ENCODE data around the gene PRR29.
"Not testable (repeated sequence)": the region's sequence is repeated elsewhere in the genome, so short reads cannot be mapped to it uniquely, and the experiment has no call there.

Gene PRR29

DNA sequence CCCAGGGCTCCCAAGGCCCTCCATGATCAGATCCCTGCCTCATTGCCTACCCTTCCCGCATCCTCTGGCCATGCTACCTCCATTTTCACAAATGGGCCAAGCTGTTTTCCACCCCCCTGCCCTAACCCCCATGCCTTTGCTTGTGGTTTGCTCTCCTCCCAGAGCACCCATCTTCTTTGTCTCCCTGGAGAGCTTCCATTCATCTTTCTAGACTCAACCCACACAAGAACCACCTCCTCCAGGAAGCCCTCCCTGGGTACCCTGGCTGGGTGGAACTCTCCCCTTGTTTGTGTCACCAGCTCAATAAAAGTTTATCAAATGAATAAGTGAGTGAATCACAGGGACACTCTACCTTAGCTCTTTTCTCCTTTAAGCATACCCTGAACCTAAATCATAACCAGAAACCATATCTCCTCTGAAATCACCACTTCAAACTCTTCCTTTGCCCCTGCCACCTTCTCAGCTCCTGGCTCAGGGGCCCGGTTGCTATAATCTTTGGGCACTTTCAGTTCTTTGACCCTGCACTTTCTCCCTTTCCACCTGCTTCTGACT, 22.5 kb upstream of the PRR29 start:
- H3K36me3 ChIP-seq (ENCODE audit: control insufficient read depth, insufficient read depth, low read length) = no peaks in the 10 kb centered on the region
- peaks cover 3% of the 10 kb centered on the region; the same call in 1 of the 2 replicates for H3K27me3 ChIP-seq (ENCODE audit: control insufficient read depth, insufficient read depth, low read length)
- H3K4me1 ChIP-seq (ENCODE audit: control insufficient read depth, insufficient read depth, low read length) = peaks cover 8% of the 10 kb centered on the region; the same call in 1 of the 2 replicates
- no peak overlapping the region for H3K27ac ChIP-seq (ENCODE audit: low read depth, low read length)
- H3K9me3 ChIP-seq (ENCODE audit: control insufficient read depth, insufficient read depth, low read depth, low read length) = no peaks in the 10 kb centered on the region
- no peak overlapping the region for H3K9ac ChIP-seq (ENCODE audit: low read length)
- H3K4me3 ChIP-seq (ENCODE audit: low read depth, low read length) = no peak overlapping the region

- Histone ChIP-seq H3K4me1 (ENCODE audit: control insufficient read depth, insufficient read depth, low read length) (peaks cover 8% of the 10 kb centered on the region; the same call in 1 of the 2 replicates), H3K27me3 (ENCODE audit: control insufficient read depth, insufficient read depth, low read length) (peaks cover 3% of the 10 kb centered on the region; the same call in 1 of the 2 replicates), H3K9me3 (ENCODE audit: control insufficient read depth, insufficient read depth, low read depth, low read length) (peaks cover 1% of the 10 kb centered on the region), H3K9ac (ENCODE audit: low read length) (no peak overlapping the region), H3K36me3 (ENCODE audit: control insufficient read depth, insufficient read depth, low read length) (no peaks in the 10 kb centered on the region), H3K4me3 (ENCODE audit: low read depth, low read length) (no peak overlapping the region), H3K27ac (ENCODE audit: low read depth, low read length) (no peak overlapping the region)
These were observed 21.4 kb upstream of the PRR29 start for GRCh38 chr17:63976702-63977101.

DNA sequence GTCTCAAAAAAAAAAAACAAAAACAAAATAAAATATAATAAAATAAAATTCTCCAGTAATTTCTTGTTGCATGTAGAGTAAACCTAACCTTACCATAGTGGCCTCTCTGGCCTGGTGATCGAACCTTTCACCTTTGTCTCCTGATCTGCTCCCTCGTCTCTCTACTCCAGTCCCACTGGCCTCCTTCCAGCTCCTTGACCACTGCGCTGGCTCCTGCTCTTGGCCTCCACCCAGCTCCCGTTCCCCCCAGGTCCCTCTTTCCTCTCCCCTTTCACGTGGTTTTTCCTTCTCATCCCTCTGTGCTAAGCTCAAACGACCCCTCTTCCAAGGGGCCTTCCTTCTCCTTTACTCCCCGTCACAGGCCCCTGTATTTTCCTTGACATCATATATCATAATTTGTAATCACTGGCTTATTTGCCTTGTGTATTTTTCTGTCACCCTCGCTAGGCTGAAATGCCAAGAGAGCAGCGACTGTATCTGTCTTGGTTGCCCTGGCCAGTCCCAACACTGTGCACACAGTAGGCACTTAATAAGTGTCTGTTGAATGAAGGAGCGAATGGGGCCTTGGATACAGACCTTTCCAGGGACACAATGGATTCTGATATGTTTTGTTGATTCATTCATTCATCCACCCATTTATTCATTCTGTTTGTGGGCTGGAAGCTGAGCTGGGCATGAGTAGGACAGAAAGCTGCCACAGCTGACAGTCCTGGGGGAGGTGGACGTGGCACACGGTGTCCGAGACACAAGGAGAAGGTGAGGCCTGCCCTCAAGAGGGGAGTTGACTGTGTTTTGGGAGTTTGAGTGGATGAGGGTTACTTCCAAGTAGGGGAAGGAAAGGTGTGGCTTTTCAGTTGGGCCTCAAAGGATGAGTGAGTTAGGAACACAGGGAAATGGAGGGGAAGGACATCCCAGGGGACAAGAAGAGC, 19.6 kb upstream of the PRR29 start:
- Histone ChIP-seq H3K9me3 (ENCODE audit: control insufficient read depth, insufficient read depth, low read depth, low read length) (peaks cover 15% of the 10 kb centered on the region), H3K27ac (ENCODE audit: low read depth, low read length) (no peak overlapping the region), H3K9ac (ENCODE audit: low read length) (no peak overlapping the region), H3K27me3 (ENCODE audit: control insufficient read depth, insufficient read depth, low read length) (peaks cover 3% of the 10 kb centered on the region; the same call in 1 of the 2 replicates), H3K4me3 (ENCODE audit: low read depth, low read length) (no peak overlapping the region), H3K36me3 (ENCODE audit: control insufficient read depth, insufficient read depth, low read length) (no peaks in the 10 kb centered on the region), H3K4me1 (ENCODE audit: control insufficient read depth, insufficient read depth, low read length) (peaks cover 8% of the 10 kb centered on the region; the same call in 1 of the 2 replicates)

- H3K4me1 ChIP-seq (ENCODE audit: control insufficient read depth, insufficient read depth, low read length); H3K9ac ChIP-seq (ENCODE audit: low read length); H3K27ac ChIP-seq (ENCODE audit: low read depth, low read length); H3K36me3 ChIP-seq (ENCODE audit: control insufficient read depth, insufficient read depth, low read length); H3K4me3 ChIP-seq (ENCODE audit: low read depth, low read length); H3K27me3 ChIP-seq (ENCODE audit: control insufficient read depth, insufficient read depth, low read length): not testable (repeated sequence)
- H3K9me3 ChIP-seq (ENCODE audit: control insufficient read depth, insufficient read depth, low read depth, low read length) = peaks cover 15% of the 10 kb centered on the region
These were observed 15.5 kb upstream of the PRR29 start for GRCh38 chr17:63982641-63983040.

DNA sequence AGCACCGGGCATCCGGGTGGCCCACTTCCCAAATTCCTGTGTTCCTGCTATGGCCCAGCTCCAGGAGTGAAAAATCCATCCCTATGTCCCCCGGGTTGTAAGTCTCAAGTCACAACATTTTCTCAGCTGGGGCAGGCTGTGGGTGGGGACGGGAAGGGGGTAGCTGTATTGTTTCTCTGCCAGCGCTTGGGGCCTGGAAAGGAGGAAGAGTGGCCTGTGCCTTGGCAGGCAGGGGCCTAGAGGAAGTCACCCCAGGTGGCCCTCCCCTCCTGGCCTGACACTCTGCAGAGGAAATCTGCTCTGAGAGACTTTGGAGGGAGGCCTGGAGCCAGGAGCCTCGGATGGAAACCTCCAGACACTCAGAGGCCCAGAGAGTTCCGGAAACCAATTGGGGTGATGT, 14.8 kb upstream of the PRR29 start:
- H3K4me3 ChIP-seq (ENCODE audit: low read depth, low read length) = no peak overlapping the region
- no peak overlapping the region for H3K9ac ChIP-seq (ENCODE audit: low read length)
- H3K27ac ChIP-seq (ENCODE audit: low read depth, low read length) = no peak overlapping the region
- no peaks in the 10 kb centered on the region for H3K27me3 ChIP-seq (ENCODE audit: control insufficient read depth, insufficient read depth, low read length)
- no peaks in the 10 kb centered on the region for H3K36me3 ChIP-seq (ENCODE audit: control insufficient read depth, insufficient read depth, low read length)
- H3K9me3 ChIP-seq (ENCODE audit: control insufficient read depth, insufficient read depth, low read depth, low read length) = peaks cover 15% of the 10 kb centered on the region
- peaks cover 10% of the 10 kb centered on the region; the same call in 1 of the 2 replicates for H3K4me1 ChIP-seq (ENCODE audit: control insufficient read depth, insufficient read depth, low read length)

DNA sequence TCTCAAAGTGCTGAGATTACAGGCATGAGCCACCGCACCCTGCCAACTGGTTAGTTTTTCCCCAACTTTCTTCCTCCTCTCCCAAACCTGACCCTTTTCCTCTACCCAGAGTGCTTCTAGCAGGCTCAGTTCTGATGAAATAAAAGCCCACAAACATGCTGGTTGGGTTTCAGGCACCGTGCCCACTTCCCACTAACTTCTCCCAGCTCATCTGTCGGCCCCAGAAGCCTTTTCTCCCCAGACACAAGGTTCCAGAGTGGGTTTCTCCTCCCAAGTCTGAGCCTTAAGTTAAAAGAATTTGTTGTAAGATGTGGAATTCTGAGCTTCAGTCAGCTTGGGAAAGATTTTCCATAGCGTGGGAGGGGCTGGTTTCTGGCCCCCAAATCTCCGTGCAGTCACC, 13.9 kb upstream of the PRR29 start:
- Histone ChIP-seq H3K9ac (ENCODE audit: low read length) (no peak overlapping the region), H3K4me1 (ENCODE audit: control insufficient read depth, insufficient read depth, low read length) (peaks cover 15% of the 10 kb centered on the region), H3K9me3 (ENCODE audit: control insufficient read depth, insufficient read depth, low read depth, low read length) (peaks cover 15% of the 10 kb centered on the region), H3K4me3 (ENCODE audit: low read depth, low read length) (no peak overlapping the region), H3K27me3 (ENCODE audit: control insufficient read depth, insufficient read depth, low read length) (no peaks in the 10 kb centered on the region), H3K36me3 (ENCODE audit: control insufficient read depth, insufficient read depth, low read length) (no peaks in the 10 kb centered on the region), H3K27ac (ENCODE audit: low read depth, low read length) (no peak overlapping the region)

GRCh38 chr17:63984651-63985386, 13.3 kb upstream of the PRR29 start:
- Histone ChIP-seq H3K9me3 (ENCODE audit: control insufficient read depth, insufficient read depth, low read depth, low read length) (peaks cover 15% of the 10 kb centered on the region), H3K9ac (ENCODE audit: low read length) (no peak overlapping the region), H3K27me3 (ENCODE audit: control insufficient read depth, insufficient read depth, low read length) (no peaks in the 10 kb centered on the region; the same call in 1 of the 2 replicates), H3K4me3 (ENCODE audit: low read depth, low read length) (no peak overlapping the region), H3K36me3 (ENCODE audit: control insufficient read depth, insufficient read depth, low read length) (no peaks in the 10 kb centered on the region), H3K27ac (ENCODE audit: low read depth, low read length) (no peak overlapping the region), H3K4me1 (ENCODE audit: control insufficient read depth, insufficient read depth, low read length) (peaks cover 21% of the 10 kb centered on the region)

GRCh38 chr17:63985387-63986140, 12.6 kb upstream of the PRR29 start:
- no peak overlapping the region for H3K9ac ChIP-seq (ENCODE audit: low read length)
- no peaks in the 10 kb centered on the region for H3K36me3 ChIP-seq (ENCODE audit: control insufficient read depth, insufficient read depth, low read length)
- no peak overlapping the region for H3K27ac ChIP-seq (ENCODE audit: low read depth, low read length)
- H3K9me3 ChIP-seq (ENCODE audit: control insufficient read depth, insufficient read depth, low read depth, low read length) = peaks cover 15% of the 10 kb centered on the region
- H3K27me3 ChIP-seq (ENCODE audit: control insufficient read depth, insufficient read depth, low read length) = peaks cover under 1% of the 10 kb centered on the region; the same call in 1 of the 2 replicates
- H3K4me1 ChIP-seq (ENCODE audit: control insufficient read depth, insufficient read depth, low read length) = peaks cover 24% of the 10 kb centered on the region
- no peak overlapping the region for H3K4me3 ChIP-seq (ENCODE audit: low read depth, low read length)

DNA sequence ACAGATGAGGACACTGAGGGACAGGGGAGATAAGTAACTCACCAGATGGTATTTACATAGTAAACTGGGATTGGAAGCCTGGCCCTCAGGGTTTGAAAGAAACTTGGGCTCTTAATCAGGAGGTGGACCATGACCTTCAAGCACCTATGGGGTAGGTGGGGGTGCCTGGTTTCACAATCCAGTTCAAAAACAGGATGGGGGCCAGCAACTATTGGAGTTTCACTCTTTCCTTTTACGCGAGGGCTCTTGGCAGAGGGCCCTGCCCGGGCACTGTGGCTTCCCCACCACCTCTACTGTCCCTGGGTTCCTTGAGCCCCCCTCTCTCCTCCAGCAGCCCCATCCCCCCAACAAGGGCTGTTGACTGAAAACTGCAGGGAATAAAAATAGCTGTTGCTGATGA, 11.3 kb upstream of the PRR29 start:
- no peak overlapping the region for H3K9ac ChIP-seq (ENCODE audit: low read length)
- no peak overlapping the region for H3K27ac ChIP-seq (ENCODE audit: low read depth, low read length)
- no peak overlapping the region for H3K4me3 ChIP-seq (ENCODE audit: low read depth, low read length)
- no peaks in the 10 kb centered on the region for H3K36me3 ChIP-seq (ENCODE audit: control insufficient read depth, insufficient read depth, low read length)
- H3K4me1 ChIP-seq (ENCODE audit: control insufficient read depth, insufficient read depth, low read length) = peaks cover 24% of the 10 kb centered on the region
- peaks cover 12% of the 10 kb centered on the region for H3K9me3 ChIP-seq (ENCODE audit: control insufficient read depth, insufficient read depth, low read depth, low read length)
- H3K27me3 ChIP-seq (ENCODE audit: control insufficient read depth, insufficient read depth, low read length) = peaks cover 7% of the 10 kb centered on the region; the same call in 1 of the 2 replicates

GRCh38 chr17:63987221-63988126, 10.7 kb upstream of the PRR29 start:
- Histone ChIP-seq H3K9me3 (ENCODE audit: control insufficient read depth, insufficient read depth, low read depth, low read length) (peaks cover 7% of the 10 kb centered on the region), H3K4me3 (ENCODE audit: low read depth, low read length) (no peak overlapping the region), H3K9ac (ENCODE audit: low read length) (no peak overlapping the region), H3K27me3 (ENCODE audit: control insufficient read depth, insufficient read depth, low read length) (peaks cover 14% of the 10 kb centered on the region), H3K36me3 (ENCODE audit: control insufficient read depth, insufficient read depth, low read length) (no peaks in the 10 kb centered on the region), H3K27ac (ENCODE audit: low read depth, low read length) (no peak overlapping the region), H3K4me1 (ENCODE audit: control insufficient read depth, insufficient read depth, low read length) (peaks cover 24% of the 10 kb centered on the region)

Measured in HUES6 (cell line).